Colonic mucosa (tissue), 4 donors: ENCODE data around the gene CORO7. TPM values are rescaled to one million over a fixed set of nuclear protein-coding genes. Genes with fewer than 3 reads are reported as not detected.

Source experiments
- DNase-seq: peaks from one replicate; pipeline ENCODE4 v3.0.0-alpha.2; 2020
- H3K27ac ChIP-seq: fragments of 200-600 bp; one replicate; pipeline ENCODE4 v1.8.0; 2021
- H3K27me3 ChIP-seq: fragments of 200-600 bp; one replicate; pipeline ENCODE4 v1.8.0; 2021
- H3K36me3 ChIP-seq: fragments of 200-600 bp; one replicate; pipeline ENCODE4 v1.8.0; 2021
- H3K4me1 ChIP-seq: fragments of 200-600 bp; one replicate; pipeline ENCODE4 v1.8.0; 2021; ENCODE audit warnings: mild to moderate bottlenecking
- H3K4me3 ChIP-seq: fragments of 200-600 bp; one replicate; pipeline ENCODE4 v1.8.0; 2021
- H3K9ac ChIP-seq, 2 donors: one replicate each; pipeline ENCODE4 v1.7.0; 2013; ENCODE audit warnings: control low read depth in 2 of 2, low read depth in 2 of 2, low read length in 2 of 2
- H3K9me3 ChIP-seq: fragments of 200-600 bp; one replicate; pipeline ENCODE4 v1.8.0; 2021
- intact Hi-C: fragments of 100-400 bp; cut with DNase I; formaldehyde crosslinking; loops from one replicate; pipeline ENCODE4 v1.14.1; 2022
- total RNA-seq, 2 donors: library from RNA; stranded (reverse); fragmentation: NEBNext Ultra II Directional in 1 of 2; extraction: Animal tissue kit (Norgen Biotek cat#: 25700) in 1 of 2; gene quantifications; one replicate each; pipeline ENCODE4 v1.2.1, GENCODE V29; 2021
- TF ChIP-seq, protein P1 (sequence below): fragments of 200-600 bp; IDR thresholded peaks from one replicate; pipeline ENCODE4 v1.8.0; 2022; ENCODE audit warnings: antibody characterized with exemption, mild to moderate bottlenecking
- donor health status: healthy.
- donor health status: DM: no; HTN: no; CAD: no.
- donor health status: DM: no; HTN: no; CAD: no.

Gene CORO7
- 10 to 100 TPM; 37.2 to 55.9 TPM for total RNA-seq

DNA sequence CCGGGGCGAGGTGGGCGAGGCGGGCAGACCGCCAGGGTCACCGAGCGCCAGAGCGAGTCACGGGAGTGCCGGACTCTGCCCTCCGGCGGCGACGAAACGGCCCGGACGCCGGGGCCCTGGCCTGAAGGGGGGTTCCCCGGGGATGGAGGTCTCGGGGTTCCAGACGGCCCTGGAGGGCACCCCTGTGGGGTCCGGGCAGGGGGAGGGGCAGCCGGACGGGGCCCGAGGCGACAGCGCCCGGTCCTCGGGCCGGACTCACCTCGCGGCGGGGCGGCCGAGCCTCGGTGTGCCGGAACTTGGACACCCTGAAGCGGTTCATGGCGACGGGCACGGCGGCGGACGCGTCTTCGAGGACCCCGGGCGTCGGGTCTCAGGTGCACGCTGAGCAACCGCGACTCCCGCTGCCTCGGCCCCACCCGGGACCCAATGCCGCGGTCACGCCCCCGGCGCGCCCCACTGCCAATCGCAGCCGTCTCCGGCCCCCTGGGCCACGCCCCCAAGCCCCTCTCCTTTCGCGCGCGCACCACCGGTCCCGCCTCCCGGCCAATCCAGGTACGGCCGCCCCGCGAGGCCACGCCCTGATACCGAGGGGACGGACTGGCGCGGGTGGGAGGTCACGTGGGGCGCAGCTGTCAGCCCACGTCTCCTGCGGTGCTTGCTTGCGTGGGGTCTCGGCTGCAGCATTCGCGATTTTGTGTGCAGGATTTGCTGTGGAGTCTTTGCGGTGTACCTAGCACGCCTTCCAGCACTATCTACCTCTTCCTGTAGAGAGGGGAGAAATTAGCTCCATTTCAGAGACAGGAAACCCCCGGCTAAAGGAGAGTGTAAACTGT lies at the start of gene CORO7:
Gene CORO7, minus strand, starts transcription at position 397 of the 833 bp plus-strand sequence. Its CDS starts 78 bp downstream, at position 319.
- Histone ChIP-seq H3K9me3 (no peaks in the 10 kb centered on the region), H3K27ac (peak within 1 kb of the TSS; percentile 84), H3K4me3 (peak within 1 kb of the TSS; percentile 86), H3K36me3 (no peaks in the 10 kb centered on the region), H3K4me1 (no peaks in the 10 kb centered on the region), H3K27me3 (no peaks in the 10 kb centered on the region), H3K9ac (peak within 1 kb of the TSS; percentile 92 to 98)
- DNase-seq, result peak; percentile 99
- intact Hi-C loops, result no loop called here
- TF ChIP-seq, protein P1, sequence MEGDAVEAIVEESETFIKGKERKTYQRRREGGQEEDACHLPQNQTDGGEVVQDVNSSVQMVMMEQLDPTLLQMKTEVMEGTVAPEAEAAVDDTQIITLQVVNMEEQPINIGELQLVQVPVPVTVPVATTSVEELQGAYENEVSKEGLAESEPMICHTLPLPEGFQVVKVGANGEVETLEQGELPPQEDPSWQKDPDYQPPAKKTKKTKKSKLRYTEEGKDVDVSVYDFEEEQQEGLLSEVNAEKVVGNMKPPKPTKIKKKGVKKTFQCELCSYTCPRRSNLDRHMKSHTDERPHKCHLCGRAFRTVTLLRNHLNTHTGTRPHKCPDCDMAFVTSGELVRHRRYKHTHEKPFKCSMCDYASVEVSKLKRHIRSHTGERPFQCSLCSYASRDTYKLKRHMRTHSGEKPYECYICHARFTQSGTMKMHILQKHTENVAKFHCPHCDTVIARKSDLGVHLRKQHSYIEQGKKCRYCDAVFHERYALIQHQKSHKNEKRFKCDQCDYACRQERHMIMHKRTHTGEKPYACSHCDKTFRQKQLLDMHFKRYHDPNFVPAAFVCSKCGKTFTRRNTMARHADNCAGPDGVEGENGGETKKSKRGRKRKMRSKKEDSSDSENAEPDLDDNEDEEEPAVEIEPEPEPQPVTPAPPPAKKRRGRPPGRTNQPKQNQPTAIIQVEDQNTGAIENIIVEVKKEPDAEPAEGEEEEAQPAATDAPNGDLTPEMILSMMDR, result no peak

DNA sequence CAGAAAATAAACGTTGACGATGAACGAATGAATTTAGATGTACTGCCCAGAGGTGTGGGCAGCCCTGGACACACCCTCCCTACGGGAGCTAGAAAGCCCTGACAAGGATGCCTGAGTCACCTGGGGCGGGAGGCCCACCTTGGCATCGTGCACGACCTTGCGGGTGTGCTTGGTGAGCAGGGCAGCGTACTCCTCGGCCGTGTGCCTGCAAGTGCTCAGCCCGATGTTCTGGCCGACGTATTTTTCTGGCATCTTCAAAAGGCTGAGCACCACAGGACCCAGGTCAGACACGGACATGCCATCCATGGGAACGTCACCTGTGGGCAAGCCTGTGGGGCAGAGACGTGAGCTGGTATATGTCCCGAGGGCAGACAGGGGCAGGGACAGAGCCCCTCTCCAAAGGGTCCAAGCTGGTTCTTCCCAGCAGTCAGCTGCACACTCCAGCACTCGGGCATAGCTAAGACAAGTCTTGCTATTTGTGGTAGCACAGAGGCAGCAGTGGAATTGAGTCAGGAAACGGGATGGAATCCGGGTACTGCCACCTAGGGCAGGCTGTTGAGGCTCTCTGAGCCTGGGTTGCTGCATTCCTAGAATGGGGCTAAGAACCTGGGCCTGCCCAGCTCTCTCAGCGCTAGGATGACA lies 47.2 kb upstream of the CORO7 start:
- Histone ChIP-seq H3K9ac (no peak overlapping the region), H3K27me3 (no peaks in the 10 kb centered on the region), H3K27ac (no peak overlapping the region), H3K4me3 (no peak overlapping the region), H3K4me1 (no peaks in the 10 kb centered on the region), H3K36me3 (peaks cover 8% of the 10 kb centered on the region), H3K9me3 (no peaks in the 10 kb centered on the region)
- DNase-seq, result no peak
- TF ChIP-seq, protein P1, result no peak
- intact Hi-C loops, result no loop called here

DNA sequence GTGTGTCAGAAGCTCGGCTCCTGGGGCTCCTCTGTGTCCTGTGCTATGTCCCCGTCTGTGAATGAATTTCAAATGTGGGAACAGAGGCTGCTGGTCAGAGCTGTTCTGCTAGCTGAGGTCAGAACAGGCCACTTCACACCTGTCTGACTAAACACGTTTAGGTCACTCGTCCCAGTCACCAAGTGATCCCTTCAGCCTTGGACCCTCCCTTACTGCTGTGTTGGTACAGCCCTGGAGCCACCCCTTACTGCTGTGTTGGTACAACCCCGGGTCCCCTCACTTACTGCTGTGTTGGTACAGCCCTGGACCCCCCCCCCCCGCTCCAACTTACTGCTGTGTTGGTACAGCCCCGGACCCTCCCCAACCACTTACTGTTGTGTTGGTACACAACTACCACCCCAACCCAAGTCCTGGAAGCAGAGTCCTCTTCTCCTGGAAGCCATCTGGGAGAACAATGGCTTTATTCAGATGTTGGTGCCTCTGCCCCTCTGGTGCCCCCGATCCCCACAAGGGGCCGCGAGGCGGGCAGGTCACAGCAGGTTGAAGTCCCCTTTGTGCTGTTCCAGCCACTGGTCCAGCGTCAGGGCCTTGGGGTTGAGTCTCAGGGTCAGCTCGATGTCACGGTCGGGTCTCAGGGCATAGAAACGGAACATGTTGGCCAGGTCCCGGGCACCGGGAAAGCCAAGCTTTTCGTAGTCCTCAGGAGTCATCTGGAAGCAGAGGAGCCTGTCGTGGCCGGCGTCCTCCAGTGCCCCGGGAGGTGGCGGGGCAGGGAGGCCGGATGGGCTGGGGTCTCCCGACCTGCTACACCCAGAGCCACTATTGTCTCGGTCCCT lies 45.1 kb upstream of the CORO7 start:
- TF ChIP-seq, protein P1, result no peak
- no peaks in the 10 kb centered on the region for H3K9me3 ChIP-seq
- intact Hi-C loops, result no loop called here
- no peak overlapping the region for H3K9ac ChIP-seq
- H3K27ac ChIP-seq, result no peak overlapping the region
- peaks cover 8% of the 10 kb centered on the region for H3K36me3 ChIP-seq
- no peak overlapping the region for H3K4me3 ChIP-seq
- no peak for DNase-seq
- H3K4me1 ChIP-seq, result no peaks in the 10 kb centered on the region
- H3K27me3 ChIP-seq, result no peaks in the 10 kb centered on the region

DNA sequence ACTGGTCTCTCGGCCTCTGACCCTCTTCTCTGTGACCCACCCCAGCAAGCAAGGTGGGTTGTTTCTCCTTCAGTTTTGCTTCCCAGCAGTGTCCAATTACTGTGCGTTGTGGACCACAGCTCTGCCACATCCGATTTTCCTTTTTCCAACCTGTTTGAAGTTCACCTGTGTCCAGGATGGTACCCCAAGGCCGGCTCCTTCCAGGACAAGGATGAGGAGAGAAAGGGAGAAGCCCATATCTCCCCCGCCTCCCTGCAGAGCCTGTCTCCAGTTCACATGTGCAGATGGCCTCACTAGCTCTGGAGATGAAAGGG lies 44.5 kb upstream of the CORO7 start:
- no peak for DNase-seq
- H3K36me3 ChIP-seq, result peaks cover 8% of the 10 kb centered on the region
- H3K9me3 ChIP-seq, result no peaks in the 10 kb centered on the region
- no peak overlapping the region for H3K27ac ChIP-seq
- H3K9ac ChIP-seq, result no peak overlapping the region
- H3K4me1 ChIP-seq, result no peaks in the 10 kb centered on the region
- intact Hi-C loops, result no loop called here
- H3K4me3 ChIP-seq, result no peak overlapping the region
- TF ChIP-seq, protein P1, result no peak
- H3K27me3 ChIP-seq, result no peaks in the 10 kb centered on the region

DNA sequence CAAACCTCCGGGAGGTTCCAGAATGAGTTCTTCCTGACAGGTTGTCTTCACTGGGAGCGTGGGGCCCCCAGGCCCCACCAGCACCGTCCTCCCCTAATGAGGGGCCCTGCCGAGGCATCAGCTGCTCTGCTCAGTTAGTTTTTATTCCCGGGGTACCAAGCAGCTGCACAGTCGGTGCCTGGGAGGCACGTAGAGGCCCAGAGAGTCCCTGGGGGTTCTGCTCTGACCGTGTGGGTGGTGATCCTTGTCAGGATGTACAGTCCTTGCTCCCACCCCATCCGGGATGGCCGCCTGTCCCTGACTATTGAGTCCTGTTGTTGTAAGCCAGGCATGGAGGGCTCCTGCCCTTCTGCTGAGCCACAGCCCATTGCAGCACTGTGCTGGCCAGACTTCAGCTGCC lies 39.6 kb upstream of the CORO7 start:
- Histone ChIP-seq H3K27ac (no peak overlapping the region), H3K27me3 (no peaks in the 10 kb centered on the region), H3K4me3 (no peak overlapping the region), H3K9me3 (no peaks in the 10 kb centered on the region), H3K4me1 (no peaks in the 10 kb centered on the region), H3K9ac (no peak overlapping the region), H3K36me3 (no peaks in the 10 kb centered on the region)
- TF ChIP-seq, protein P1, result no peak
- no peak for DNase-seq
- intact Hi-C loops, result no loop called here
